HG02852 (cell line): Measurements from ENCODE around the gene GALNT17.

ENCODE experiments used
- ATAC-seq: cut with Tn5 transposase; IDR thresholded peaks from one replicate; pipeline ENCODE4 v1.9.1; 2021; ENCODE audit warnings: mild to moderate bottlenecking, moderate library complexity; ENCODE audit not compliant: unreplicated experiment

The GALNT17 gene

DNA sequence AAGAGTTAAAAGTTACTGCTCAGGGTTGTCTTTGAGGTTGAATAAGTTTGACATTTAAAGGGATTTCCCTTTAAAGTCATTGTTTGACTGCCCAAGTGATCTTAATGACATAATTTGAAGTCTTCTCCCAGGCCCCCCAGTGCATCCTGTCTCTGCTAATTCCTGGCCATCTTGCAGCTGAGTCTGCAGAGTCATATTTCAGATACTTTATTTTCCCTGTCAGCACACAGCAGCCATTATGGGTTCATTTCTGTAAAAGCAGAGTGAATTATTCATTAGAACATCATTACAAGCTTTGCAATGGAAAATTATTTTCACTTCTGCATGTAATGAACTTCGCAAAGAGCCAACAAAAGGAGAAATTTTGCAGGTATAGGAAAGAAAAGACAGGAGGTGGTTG lies 536.6 kb downstream of the GALNT17 start:
- no peak for ATAC-seq

DNA sequence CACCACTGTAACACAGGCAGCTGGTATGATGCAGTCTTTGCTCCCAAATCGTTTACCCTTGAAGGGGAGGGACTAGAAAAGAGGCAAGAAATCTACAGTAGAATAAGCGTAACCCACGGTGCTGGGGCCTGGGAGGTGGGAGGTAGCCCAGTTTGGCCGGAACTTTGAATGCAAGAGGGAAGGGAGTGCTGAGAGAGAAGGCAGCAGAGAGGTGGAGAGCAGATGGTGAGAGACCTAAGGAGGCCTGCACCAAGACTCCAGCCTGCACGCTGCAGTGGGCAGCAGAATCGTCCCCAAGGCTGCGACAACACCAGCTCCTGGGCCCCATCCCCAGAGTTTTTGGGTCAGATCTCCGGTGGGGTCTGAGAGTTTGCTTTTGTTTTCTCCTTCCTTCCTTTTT lies 547.5 kb downstream of the GALNT17 start:
- ATAC-seq, result no peak

DNA sequence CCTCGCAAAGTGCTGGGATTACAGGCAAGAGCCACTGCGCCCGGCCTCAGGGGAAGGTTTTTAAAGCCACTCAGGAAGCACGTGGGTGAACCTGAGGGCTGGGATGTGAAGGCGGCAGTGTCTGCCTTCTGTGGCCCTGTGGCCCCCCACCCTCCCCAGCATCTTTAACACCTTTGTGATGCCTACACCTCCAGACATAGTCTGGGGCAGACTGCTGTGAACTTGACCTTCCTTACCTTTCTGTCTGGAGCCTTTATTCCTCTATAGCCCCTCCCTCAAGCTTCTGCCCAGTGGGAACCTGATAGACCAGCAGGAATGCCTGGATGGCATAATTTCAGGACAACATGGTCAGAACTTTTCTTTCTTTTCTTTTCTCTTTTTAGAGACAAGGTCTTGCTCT lies 550.2 kb downstream of the GALNT17 start:
- ATAC-seq, result no peak

DNA sequence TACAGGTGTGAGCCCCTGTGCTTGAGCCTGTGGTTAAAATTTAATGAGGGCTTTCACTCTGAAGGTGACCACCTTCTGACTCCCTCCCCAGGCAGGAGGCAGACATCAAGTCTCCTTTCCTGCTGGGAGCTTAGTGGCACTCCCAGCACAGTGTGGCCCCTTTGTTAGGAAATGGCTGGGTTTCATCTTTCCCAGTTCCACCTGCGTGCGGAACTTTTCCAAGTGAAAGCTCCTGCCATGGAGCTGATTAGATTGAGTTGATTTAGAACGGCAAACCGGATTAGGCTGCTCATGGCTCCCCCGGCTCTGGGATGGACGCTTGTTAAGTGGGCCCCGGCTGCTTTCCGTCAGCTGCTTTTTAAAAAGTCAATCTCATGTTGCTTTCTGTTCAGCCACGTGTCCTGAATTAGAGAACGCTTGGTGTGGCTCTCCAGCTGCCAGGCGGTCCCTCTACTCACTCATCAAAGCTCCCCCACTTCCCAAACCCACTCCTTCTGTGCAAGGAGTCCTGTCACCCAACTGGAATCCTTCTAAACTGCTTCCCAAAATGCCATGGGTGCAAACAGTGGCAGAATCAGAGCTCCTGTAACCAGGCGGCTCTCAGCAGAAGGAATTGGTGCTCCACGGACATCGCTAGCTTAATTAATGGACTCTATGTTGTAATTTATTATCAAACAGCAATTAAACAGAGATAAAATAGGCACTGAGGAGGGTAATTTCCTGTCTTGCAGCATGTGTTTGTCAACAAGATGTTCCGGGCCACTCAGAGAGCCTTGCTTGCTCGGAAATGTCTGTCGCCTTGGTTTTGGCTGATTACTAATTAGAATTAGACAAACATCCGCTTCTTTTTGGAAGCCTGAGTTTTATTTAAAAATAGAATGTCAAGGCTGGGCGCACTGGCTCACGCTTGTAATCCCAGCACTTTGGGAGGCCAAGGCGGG lies 551.2 kb downstream of the GALNT17 start:
- no peak for ATAC-seq

DNA sequence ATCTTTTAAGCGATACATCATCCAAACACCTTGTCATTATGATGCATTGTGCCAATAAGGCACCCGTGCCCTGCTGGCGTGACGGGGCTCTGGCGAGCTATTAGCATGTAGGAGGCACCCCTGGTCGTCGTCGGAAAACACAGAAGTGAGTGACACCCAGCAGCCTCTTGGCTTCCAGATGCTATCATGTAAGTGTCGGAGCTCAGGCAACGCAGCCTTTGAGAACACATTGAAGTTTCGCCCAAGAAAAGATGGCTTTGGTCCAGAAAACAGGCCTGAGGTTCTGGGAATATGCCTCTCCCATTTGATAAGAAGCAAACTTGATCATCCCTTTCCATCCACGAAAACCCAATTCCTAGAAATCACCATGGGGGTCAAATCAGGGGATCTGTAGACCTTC lies 555.3 kb downstream of the GALNT17 start:
- ATAC-seq, result no peak

DNA sequence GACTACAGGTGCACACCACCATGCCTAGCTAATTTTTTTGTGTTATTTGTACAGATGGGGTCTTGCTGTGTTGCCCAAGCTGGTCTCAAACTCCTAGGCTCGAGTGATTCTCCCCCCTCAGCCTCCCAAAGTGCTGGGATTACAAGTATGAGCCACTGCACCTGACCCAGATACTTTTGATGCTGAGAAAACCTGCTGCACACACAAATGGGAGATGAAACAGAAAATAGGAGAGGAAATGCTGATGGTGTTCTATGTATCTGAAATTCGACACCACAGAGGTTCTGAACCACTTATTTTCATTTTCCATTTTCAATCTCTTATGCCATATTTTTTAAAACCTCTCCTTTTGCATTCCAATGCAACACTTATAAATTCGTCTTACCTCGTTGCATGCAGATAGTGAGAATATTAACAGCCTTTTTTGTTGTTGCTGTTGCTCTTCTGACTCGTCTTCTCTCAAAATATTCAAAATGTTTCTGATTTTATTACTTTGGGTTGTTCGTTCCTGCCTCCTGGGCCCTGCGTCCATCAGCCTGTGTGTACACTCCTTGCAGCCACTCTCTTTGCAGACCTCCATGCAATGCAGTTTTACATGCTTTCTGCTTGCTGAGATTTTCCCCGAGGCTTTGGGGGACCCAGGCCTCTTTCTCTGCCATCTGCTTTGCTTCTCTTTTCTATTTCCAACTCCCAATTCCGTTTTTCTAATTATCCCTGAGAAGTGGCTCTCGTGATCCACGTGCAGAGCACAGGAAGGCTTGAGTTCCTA lies 556.1 kb downstream of the GALNT17 start:
- no peak for ATAC-seq

DNA sequence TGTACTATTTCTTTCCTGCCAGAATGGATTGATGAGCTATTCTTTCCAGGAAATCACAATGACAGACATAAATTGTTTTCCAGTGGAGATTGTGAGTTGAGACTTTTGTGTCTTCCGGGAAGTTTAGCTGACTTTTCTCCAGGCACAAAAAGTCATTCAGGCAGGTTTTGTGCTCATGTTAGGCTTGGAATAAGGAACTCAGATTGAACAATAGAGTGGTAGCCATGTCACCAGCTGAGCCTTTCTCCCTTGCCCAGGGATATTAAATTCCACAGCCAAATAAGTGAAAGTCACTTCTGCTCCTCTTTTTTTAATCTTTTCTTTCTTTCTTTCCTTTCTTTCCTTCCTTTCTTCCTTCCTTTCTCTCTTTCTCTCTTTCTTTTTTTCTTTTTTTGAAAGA lies 559.6 kb downstream of the GALNT17 start:
- ATAC-seq, result no peak

DNA sequence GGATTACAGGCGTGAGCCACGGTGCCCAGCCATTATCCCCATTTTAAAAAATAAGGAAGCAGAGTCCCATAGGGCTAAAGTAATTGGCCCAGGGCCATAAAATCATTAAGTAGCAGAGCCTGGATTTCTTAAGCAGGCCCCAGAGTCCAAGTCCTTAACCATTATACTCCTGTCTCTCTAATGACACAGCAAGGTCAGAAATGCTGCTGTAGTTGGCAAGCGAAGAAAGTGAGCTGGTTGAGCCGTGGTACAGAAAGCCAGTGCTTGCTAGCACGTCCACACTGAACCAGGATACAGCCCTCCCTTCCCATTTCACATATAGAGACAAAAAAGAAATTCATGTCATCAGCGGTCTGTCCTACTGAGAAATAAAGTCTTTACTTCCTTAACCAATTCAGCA lies 562.7 kb downstream of the GALNT17 start:
- no peak for ATAC-seq

DNA sequence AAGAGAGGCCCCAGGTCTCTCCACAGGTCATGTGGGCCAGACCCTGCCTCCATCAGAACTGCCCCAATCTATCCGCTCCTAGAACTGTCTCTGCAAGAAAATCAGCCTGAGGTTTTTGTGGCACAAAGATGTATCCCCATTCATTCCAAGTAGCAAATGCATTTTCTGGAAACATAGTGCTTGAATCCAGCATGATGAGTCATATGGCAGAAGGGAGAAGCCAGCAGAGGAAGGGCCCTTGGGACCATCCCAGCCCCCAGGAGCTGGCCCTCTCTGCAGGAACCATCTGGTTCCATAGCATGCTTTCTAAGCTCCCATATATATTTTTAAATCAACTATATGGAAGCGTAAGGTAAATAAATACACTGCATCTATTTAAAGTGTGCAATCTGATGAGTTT lies 563.2 kb downstream of the GALNT17 start:
- no peak for ATAC-seq

DNA sequence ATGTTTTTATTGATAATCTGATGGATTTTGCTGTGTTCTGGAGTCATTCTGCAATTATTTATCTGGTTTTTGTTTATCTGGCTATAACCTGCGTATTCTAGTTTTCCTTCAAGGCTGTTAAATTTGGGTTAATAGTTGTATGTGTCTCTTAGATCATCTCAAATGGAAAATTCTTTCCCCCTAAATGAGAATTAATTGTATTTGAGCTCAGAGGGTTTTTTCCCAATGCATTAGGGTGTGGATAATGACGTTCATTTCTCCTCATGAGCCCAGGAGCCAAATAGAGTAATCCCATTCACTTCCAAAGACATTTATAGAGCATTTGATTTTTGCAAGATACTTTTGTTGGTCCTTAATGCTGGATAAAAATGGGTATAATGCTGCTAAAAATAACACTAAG lies 564.6 kb downstream of the GALNT17 start:
- ATAC-seq, result no peak

DNA sequence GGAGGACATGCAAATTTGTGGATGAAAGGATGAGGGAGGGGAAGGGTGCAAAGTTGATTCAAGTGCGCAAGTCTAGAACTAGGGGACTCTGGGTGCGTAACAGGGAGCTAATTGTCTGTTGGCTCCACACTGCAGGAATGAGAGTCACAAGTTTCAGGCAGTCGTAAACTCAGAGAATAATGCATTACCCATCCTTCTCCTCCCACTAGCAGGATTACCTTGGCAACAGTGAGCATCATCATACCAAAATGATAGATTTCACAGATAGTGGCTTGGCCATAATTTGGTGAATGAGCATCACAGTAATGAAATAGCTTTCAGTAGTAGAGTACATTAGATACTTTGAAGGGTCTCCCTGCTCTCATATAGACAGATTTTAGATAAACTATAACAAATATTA lies 565.5 kb downstream of the GALNT17 start:
- no peak for ATAC-seq

DNA sequence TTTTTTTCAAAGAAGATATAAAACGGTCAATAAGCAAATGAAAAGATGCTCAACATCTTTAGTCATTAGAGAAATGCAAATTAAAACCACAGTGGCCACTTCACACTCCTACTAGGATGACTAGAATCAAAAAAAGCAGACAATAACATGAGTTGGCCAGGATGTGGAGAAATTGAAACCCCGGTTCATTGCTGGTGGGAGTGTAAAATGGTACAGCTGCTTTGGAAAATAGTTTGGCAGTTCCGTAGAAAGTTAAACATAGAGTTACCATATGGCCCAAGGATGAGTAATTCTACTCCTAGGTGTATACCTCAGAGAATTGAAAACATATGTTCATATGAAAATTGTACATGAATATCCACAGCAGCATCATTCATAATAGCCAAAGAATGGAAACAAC lies 573.3 kb downstream of the GALNT17 start:
- ATAC-seq, result no peak

DNA sequence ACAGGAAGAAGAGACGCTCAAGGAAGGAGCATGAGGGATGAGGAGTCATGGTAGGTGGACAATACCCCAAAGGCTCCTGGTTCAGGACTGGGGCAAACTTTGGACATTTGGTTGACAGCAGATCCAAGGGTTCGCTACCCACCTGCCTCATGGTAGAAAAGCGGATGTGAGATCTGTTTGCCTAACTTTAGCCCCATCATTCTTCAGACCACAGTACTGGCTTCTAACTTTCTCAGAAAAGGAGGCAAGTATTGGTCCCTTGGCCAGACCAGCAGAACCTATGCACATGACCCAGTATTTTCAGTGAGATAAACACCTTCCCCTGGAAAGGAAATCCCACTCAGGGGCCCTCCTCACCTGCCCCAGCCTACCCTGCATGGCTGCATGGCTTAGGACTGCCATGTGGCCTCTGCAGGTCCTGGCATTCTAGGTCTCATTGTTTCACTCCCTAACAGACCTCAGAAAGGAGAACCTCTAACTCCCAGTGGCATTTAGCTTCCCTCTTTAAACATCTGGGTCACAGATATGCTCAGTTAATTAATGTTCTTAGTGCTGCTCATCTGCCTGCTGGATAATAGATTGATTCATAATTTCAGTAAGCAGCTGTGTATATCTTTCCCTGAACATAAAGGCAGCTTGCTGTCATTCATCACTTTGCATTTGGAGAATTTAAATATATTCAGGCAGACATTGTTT lies 574.1 kb downstream of the GALNT17 start:
- ATAC-seq, result no peak

DNA sequence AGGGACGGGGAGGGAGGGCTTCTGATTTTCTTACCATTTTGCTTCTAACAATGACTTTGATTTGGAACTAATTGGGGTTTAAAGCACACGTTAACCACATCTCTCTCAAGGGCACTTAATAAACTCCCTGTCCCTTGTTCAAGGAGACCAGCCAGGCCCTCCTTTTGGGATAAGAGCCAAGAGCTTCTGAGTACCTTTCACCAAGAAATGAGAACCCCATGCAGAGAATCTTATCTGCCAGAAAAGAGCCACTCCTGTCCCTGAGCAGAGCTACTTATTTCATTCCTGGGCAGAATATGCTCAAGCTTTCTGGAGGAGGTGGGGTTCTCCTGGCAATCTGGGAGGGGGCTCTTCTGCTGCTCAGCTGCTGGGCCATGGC lies 574.6 kb downstream of the GALNT17 start:
- ATAC-seq, result no peak

DNA sequence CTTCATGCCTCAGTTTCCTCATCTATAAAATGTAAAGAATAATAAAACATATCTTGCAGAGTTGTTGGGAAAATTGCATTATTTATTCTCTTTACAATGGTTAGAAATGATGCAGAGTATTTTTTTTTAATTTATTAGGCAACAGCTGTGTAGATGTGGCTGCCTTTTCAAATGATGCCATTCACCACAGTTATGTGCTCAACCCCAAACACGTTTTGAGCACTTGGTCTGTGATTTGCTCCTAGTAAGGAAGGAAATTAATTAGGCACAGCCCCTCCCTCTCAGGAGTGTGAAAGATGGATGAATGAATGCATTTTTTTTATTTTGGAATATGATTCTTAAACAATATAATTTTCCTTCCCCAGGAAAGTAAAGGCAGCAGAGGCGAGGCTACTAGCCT lies 575.1 kb downstream of the GALNT17 start:
- no peak for ATAC-seq

DNA sequence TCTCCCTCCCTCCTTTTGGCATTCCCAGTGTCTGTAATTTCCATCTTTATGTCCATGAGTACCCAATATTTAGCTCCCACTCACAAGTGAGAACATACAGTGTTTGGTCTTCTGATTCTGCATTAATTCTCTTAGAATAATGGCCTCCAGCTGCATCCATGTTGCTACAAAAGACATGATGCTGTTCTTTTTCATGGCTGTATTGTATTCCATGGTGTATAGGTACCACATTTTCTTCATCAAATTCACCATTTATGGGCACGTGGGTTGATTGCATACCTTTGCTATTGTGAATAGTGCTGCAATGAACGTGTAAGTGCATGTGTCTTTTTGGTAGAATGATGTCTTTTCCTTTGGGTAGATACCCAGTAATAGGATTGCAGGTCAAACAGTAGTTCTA lies 576.8 kb downstream of the GALNT17 start:
- ATAC-seq, result no peak

DNA sequence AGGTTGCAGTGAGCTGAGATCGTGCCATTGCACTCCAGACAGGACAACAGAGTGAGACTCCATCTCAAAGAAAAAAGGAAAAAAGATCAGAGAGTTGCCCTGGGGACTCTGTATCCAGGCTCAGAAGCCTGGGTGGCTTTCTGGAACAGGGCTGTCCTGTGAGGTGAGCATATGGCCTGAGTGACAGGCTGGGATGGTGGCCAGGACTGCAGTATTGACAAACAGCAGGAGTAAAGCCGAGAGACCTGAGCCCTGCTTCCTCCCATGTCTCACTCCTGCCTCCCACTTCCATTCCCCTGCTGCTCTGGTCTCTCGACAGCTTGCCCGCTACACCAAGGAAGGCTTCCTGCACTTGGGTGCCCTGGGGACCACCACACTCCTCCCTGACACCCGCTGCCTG lies 578.5 kb downstream of the GALNT17 start:
- no peak for ATAC-seq

DNA sequence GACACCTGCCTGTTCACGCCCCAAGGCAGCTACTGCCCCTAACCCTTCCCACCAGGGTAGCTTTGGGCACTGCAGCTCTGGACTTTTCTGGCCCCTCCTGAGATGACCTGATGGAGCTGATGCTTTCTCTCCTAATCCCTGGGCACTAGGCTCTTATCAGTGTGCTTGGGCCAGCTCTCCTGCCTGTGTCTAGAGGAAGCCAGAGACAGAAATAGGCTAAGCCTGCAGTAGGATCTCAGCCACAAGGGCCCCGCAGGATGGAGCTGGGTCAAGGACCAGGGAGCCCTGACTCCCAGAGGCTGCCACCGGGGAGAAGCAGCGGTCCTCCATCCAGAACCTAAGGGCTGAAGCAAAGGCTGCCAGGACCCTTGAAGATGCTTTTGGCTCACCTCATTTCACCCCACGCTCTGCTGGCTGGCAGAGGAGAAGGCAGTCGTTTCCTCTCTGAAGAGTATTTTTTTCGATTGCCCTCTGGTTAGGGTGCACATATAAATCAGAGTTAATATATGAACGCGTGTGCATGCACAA lies 580.8 kb downstream of the GALNT17 start:
- no peak for ATAC-seq

DNA sequence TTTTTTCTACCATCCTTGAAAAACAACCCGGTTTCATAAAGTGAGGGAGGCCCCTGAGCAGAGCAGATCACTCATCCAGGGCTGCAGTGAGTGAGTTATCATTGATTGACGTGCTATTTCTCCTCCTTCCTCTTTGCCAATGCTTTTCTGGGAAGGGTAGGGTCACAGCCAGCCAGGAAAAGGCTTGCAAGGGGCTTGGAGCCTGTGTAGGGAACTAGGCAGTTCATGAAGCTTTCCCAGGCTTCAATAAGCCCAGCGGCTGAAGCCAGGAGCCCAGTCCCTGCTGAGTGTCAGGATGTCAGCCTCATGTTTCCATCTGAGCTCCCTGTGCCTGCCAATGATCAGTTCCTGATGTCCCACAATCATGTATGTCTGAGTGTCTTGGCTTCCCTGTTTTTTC lies 584.7 kb downstream of the GALNT17 start:
- ATAC-seq, result no peak

DNA sequence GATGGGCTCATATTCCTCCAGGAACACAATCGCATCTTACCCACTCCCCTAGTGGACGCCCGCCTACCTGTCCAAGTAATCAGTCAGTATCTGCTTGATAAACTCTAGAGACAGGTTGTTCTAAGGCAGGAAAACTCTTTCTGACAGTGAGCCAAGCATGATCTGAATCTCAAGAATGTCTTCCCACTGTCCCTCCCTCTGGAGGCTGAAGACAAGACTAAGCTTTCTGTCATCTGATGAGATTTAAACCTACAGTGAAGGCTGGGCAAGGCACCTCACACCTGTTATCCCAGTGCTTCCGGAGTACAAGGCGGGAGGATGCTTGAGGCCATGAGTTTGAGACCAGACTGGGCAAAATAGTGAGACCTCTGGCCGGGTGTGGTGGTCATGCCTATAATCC lies 586.6 kb downstream of the GALNT17 start:
- ATAC-seq, result no peak

DNA sequence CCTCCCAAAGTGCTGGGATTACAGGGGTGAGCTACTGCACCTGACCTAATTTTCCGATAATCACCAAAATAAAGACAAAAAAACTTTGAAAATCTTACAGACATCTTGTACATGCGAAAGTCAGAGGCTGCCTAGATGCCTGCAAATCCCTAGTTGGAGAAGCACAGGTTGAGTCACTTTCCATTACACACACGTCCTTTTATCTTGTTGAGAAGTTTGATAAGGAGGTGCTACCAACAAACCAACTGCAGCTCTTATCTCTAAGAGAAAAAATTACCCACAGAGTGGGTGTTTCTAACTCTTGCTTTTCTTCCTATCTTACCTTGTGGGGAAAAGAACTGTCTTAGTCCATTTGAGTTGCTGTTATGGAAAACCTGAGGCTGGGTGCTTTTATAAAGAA lies 589.8 kb downstream of the GALNT17 start:
- ATAC-seq, result no peak
